Astrocyte (in vitro differentiated cells and primary cell): ENCODE results near the gene FHL3. TPM values are rescaled to one million over a fixed set of nuclear protein-coding genes. Genes with fewer than 3 reads are reported as not detected.
A peak's percentile ranks its signal among the peaks of the same experiment; 100 is the strongest.

Source experiments
- DNase-seq: peaks from one replicate; pipeline ENCODE4 v3.0.0-alpha.2; 2010; ENCODE audit warnings: low read depth
- FAIRE-seq: peaks from 2 replicates; lab custom pipeline; 2011; peaks lifted over from hg19 to GRCh38; lab: Jason Lieb, UNC
- H2AFZ ChIP-seq: 2 replicates; pipeline ENCODE4 v1.6.0; 2012; ENCODE audit warnings: low read depth, low read length, inconsistent platforms
- H3K27ac ChIP-seq: 2 replicates; pipeline ENCODE4 v1.5.1; 2011; ENCODE audit warnings: low read depth, low read length, inconsistent platforms
- H3K27me3 ChIP-seq: 2 replicates; pipeline ENCODE4 v1.6.0; 2011; ENCODE audit warnings: low read length, inconsistent platforms; ENCODE audit not compliant: insufficient read depth
- H3K36me3 ChIP-seq: 2 replicates; pipeline ENCODE4 v1.5.1; 2011; ENCODE audit warnings: low read length, inconsistent platforms; ENCODE audit not compliant: insufficient read depth
- H3K4me1 ChIP-seq: 2 replicates; pipeline ENCODE4 v1.5.1; 2011; ENCODE audit warnings: low read length, inconsistent platforms; ENCODE audit not compliant: insufficient read depth
- H3K4me2 ChIP-seq: 2 replicates; pipeline ENCODE4 v1.6.0; 2012; ENCODE audit warnings: low read length, inconsistent platforms
- H3K4me3 ChIP-seq: 2 replicates; pipeline ENCODE4 v1.5.1; 2011; ENCODE audit warnings: low read depth, mild to moderate bottlenecking, low read length, inconsistent platforms; ENCODE audit not compliant: insufficient read depth
- H3K79me2 ChIP-seq: 2 replicates; pipeline ENCODE4 v1.6.0; 2012; ENCODE audit warnings: mild to moderate bottlenecking, low read length, inconsistent platforms; ENCODE audit not compliant: insufficient read depth
- H3K9ac ChIP-seq: 2 replicates; pipeline ENCODE4 v1.6.0; 2012; ENCODE audit warnings: mild to moderate bottlenecking, low read length, inconsistent platforms
- H3K9me3 ChIP-seq: 2 replicates; pipeline ENCODE4 v1.5.1; 2012; ENCODE audit warnings: low read depth, mild to moderate bottlenecking, low read length, inconsistent platforms; ENCODE audit not compliant: insufficient read depth
- H4K20me1 ChIP-seq: 2 replicates; pipeline ENCODE4 v1.6.0; 2012; ENCODE audit warnings: low read length, inconsistent platforms; ENCODE audit not compliant: insufficient read depth
- H3K27ac Mint-ChIP-seq: one replicate; pipeline ENCODE4 v1.8.0; 2021; ENCODE audit warnings: mild to moderate bottlenecking, mixed read lengths; ENCODE audit not compliant: unreplicated experiment
- H3K27me3 Mint-ChIP-seq: one replicate; pipeline ENCODE4 v1.8.0; 2021; ENCODE audit warnings: low read depth, mixed read lengths; ENCODE audit not compliant: unreplicated experiment
- H3K36me3 Mint-ChIP-seq: one replicate; pipeline ENCODE4 v1.8.0; 2021; ENCODE audit warnings: low read depth, mixed read lengths; ENCODE audit not compliant: unreplicated experiment
- H3K4me1 Mint-ChIP-seq: one replicate; pipeline ENCODE4 v1.8.0; 2021; ENCODE audit warnings: low read depth, mixed read lengths; ENCODE audit not compliant: unreplicated experiment
- H3K4me3 Mint-ChIP-seq: one replicate; pipeline ENCODE4 v1.8.0; 2021; ENCODE audit warnings: mild to moderate bottlenecking, moderate library complexity, mixed read lengths; ENCODE audit not compliant: unreplicated experiment
- H3K9me3 Mint-ChIP-seq: one replicate; pipeline ENCODE4 v1.8.0; 2021; ENCODE audit warnings: mild to moderate bottlenecking, mixed read lengths; ENCODE audit not compliant: unreplicated experiment
- EZH2 ChIP-seq: IDR thresholded peaks from 2 replicates; pipeline ENCODE4 v1.6.1; 2012; ENCODE audit warnings: mild to moderate bottlenecking, low read length, inconsistent platforms; ENCODE audit not compliant: insufficient read depth
- total RNA-seq: library from RNA; stranded (reverse); gene quantifications from 2 replicates; pipeline ENCODE4 v1.2.1, GENCODE V29; 2021
- TF ChIP-seq, protein P1 (sequence below): IDR thresholded peaks from 2 replicates; pipeline ENCODE4 v1.5.1; 2011; ENCODE audit warnings: low read depth, mild to moderate bottlenecking, inconsistent platforms, low read length, moderate library complexity; ENCODE audit not compliant: insufficient read depth

FHL3 gene
- total RNA-seq, 1 donor from 2014 or later = 107 TPM

DNA sequence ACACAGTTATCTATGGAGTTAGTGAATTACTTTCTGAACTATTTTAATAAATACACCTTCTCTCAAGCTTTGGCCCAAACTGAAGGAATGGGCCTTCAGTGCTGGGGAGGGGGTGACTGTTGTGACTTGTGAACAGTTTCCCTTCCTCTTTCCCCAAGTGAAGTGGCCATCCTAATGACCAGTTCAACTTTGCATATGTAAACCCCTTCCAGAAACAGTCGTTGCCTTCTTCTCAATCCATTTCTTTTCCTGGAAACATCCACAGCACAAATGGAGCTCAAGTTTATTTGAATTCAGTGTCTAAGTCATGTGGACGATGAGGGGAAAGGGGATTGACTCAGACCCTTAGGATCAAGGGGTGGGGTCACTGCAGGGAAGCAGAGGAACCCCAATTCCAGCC lies 57.1 kb downstream of the FHL3 start:
- H3K27me3 Mint-ChIP-seq = no peaks in the 10 kb centered on the region
- Histone ChIP-seq H3K9ac (no peak overlapping the region), H3K27me3 (no peaks in the 10 kb centered on the region), H3K9me3 (no peaks in the 10 kb centered on the region), H3K4me1 (peaks cover 22% of the 10 kb centered on the region), H3K4me2 (no peak overlapping the region), H3K36me3 (no peaks in the 10 kb centered on the region), H3K4me3 (no peak overlapping the region), H3K27ac (no peak overlapping the region), H3K79me2 (no peaks in the 10 kb centered on the region), H2AFZ (no peak overlapping the region), H4K20me1 (no peaks in the 10 kb centered on the region)
- H3K4me3 Mint-ChIP-seq = no peak overlapping the region
- H3K27ac Mint-ChIP-seq = no peak overlapping the region
- TF ChIP-seq, protein P1, sequence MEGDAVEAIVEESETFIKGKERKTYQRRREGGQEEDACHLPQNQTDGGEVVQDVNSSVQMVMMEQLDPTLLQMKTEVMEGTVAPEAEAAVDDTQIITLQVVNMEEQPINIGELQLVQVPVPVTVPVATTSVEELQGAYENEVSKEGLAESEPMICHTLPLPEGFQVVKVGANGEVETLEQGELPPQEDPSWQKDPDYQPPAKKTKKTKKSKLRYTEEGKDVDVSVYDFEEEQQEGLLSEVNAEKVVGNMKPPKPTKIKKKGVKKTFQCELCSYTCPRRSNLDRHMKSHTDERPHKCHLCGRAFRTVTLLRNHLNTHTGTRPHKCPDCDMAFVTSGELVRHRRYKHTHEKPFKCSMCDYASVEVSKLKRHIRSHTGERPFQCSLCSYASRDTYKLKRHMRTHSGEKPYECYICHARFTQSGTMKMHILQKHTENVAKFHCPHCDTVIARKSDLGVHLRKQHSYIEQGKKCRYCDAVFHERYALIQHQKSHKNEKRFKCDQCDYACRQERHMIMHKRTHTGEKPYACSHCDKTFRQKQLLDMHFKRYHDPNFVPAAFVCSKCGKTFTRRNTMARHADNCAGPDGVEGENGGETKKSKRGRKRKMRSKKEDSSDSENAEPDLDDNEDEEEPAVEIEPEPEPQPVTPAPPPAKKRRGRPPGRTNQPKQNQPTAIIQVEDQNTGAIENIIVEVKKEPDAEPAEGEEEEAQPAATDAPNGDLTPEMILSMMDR = no peak
- TF ChIP-seq EZH2 = no peak
- peaks cover 4% of the 10 kb centered on the region for H3K36me3 Mint-ChIP-seq
- no peaks in the 10 kb centered on the region for H3K9me3 Mint-ChIP-seq
- peaks cover 11% of the 10 kb centered on the region for H3K4me1 Mint-ChIP-seq
- DNase-seq (no peak), FAIRE-seq (no peak)

DNA sequence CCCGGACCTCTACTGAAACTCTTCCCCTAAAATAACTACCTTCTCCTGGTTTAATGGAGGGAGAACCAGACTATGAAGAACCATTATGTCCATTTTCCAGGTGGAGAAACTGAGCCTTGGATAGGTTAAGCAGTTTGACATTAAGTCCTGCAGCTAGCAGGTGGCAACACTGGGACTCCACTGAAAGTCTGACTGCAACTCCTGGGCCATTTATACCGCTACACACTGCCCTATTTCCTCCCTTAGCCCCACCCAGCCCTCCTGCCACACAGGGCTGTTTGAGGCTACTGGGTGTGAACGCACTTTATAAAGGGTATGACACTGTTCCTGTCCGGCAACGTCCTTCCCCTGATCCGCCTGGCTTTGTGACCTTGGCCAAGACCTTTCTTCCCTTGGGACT lies 58.0 kb downstream of the FHL3 start:
- no peak for TF ChIP-seq EZH2
- TF ChIP-seq, protein P1 = no peak
- peak overlapping the region; percentile 77 for H2AFZ ChIP-seq
- no peak overlapping the region for H3K27ac ChIP-seq
- no peaks in the 10 kb centered on the region for H3K79me2 ChIP-seq
- Mint-ChIP-seq H3K36me3 (peaks cover 5% of the 10 kb centered on the region), H3K9me3 (no peaks in the 10 kb centered on the region), H3K27me3 (no peaks in the 10 kb centered on the region), H3K4me1 (peaks cover 12% of the 10 kb centered on the region), H3K27ac (peak overlapping the region; percentile 98), H3K4me3 (peak overlapping the region; percentile 94)
- H4K20me1 ChIP-seq = no peaks in the 10 kb centered on the region
- no peaks in the 10 kb centered on the region for H3K27me3 ChIP-seq
- H3K36me3 ChIP-seq = no peaks in the 10 kb centered on the region
- FAIRE-seq (no peak), DNase-seq (no peak)
- H3K9ac ChIP-seq = peak overlapping the region; percentile 83
- H3K9me3 ChIP-seq = no peaks in the 10 kb centered on the region
- peaks cover 22% of the 10 kb centered on the region for H3K4me1 ChIP-seq
- no peak overlapping the region for H3K4me3 ChIP-seq
- peak overlapping the region; percentile 93 for H3K4me2 ChIP-seq

Other genes starting within 250 kb of the FHL3 start
- gene EPHA10, start 240.4 kb downstream of the FHL3 start, total RNA-seq = 0.31 TPM in 1 of 2 replicates, not detected in the other
- 0.67 and 1.4 TPM in 2 replicates for gene MANEAL, start 211.7 kb downstream of the FHL3 start, total RNA-seq
- gene C1orf122, start 197.7 kb downstream of the FHL3 start, total RNA-seq = 69.6 and 70.0 TPM in 2 replicates
- 25.9 and 28.1 TPM in 2 replicates for gene YRDC, start 197.3 kb downstream of the FHL3 start, total RNA-seq
- 16.6 and 16.7 TPM in 2 replicates for gene MTF1, start 145.9 kb downstream of the FHL3 start, total RNA-seq
- 19.4 and 21.4 TPM in 2 replicates for gene INPP5B, start 58.5 kb downstream of the FHL3 start, total RNA-seq
- gene SF3A3, start 15.5 kb downstream of the FHL3 start, total RNA-seq = 66.5 and 76.8 TPM in 2 replicates
- gene UTP11, start 7.2 kb upstream of the FHL3 start, total RNA-seq = 38.2 and 42.6 TPM in 2 replicates
- gene POU3F1, start 41.3 kb upstream of the FHL3 start, total RNA-seq = 2.3 and 3.3 TPM in 2 replicates